Endodermal cell (in vitro differentiated cells): ENCODE data around the gene RAB14. TPM values are rescaled to one million over a fixed set of nuclear protein-coding genes. Genes with fewer than 3 reads are reported as not detected.

Source experiments
- DNase-seq: peaks from one replicate; pipeline ENCODE4 v3.0.0-alpha.2; 2017
- H3K27ac ChIP-seq: 2 replicates; pipeline ENCODE4 v1.5.1; 2013; ENCODE audit warnings: mild to moderate bottlenecking, low read depth, low read length, moderate library complexity
- H3K27me3 ChIP-seq: 2 replicates; pipeline ENCODE4 v1.6.1; 2013; ENCODE audit warnings: mild to moderate bottlenecking, low read length, moderate library complexity; ENCODE audit not compliant: insufficient read depth, control insufficient read depth, poor library complexity, severe bottlenecking
- H3K36me3 ChIP-seq: 2 replicates; pipeline ENCODE4 v1.7.0; 2013; ENCODE audit warnings: mild to moderate bottlenecking, low read length, moderate library complexity; ENCODE audit not compliant: control insufficient read depth, insufficient read depth
- H3K4me1 ChIP-seq: one replicate; pipeline ENCODE4 v1.7.0; 2013; ENCODE audit warnings: low read length; ENCODE audit not compliant: control insufficient read depth, insufficient read depth
- H3K4me3 ChIP-seq: 2 replicates; pipeline ENCODE4 v1.5.1; 2013; ENCODE audit warnings: mild to moderate bottlenecking, low read length, moderate library complexity
- H3K9ac ChIP-seq: 2 replicates; pipeline ENCODE4 v1.6.1; 2013; ENCODE audit warnings: mild to moderate bottlenecking, low read length, moderate library complexity; ENCODE audit not compliant: poor library complexity, severe bottlenecking; ENCODE audit errors: extremely low read depth
- H3K9me3 ChIP-seq: 2 replicates; pipeline ENCODE4 v1.6.1; 2013; ENCODE audit warnings: mild to moderate bottlenecking, low read length, moderate library complexity; ENCODE audit not compliant: control insufficient read depth
- H3K27ac Mint-ChIP-seq: 2 replicates; pipeline ENCODE4 v1.8.0; 2020; ENCODE audit warnings: mixed read lengths
- H3K27me3 Mint-ChIP-seq: 2 replicates; pipeline ENCODE4 v1.8.0; 2021; ENCODE audit warnings: mild to moderate bottlenecking, mixed read lengths; ENCODE audit not compliant: insufficient read depth
- H3K36me3 Mint-ChIP-seq: 2 replicates; pipeline ENCODE4 v1.8.0; 2020; ENCODE audit warnings: low read depth, mixed read lengths
- H3K4me1 Mint-ChIP-seq: 2 replicates; pipeline ENCODE4 v1.8.0; 2020; ENCODE audit warnings: mixed read lengths
- H3K4me3 Mint-ChIP-seq: 2 replicates; pipeline ENCODE4 v1.8.0; 2020; ENCODE audit warnings: mild to moderate bottlenecking, moderate library complexity, mixed read lengths
- H3K9me3 Mint-ChIP-seq: 2 replicates; pipeline ENCODE4 v1.8.0; 2020; ENCODE audit warnings: mild to moderate bottlenecking, mixed read lengths
- WGBS, 2 experiments: methylation state at CpG; one replicate each; pipeline versions ENCODE4 v1.1.5 to v1.1.7; 2013; ENCODE audit warnings: missing lambda C conversion rate in 2 of 2, mixed read lengths in 1 of 2; ENCODE audit not compliant: insufficient coverage in 1 of 2, insufficient read length in 1 of 2; 5-methylcytosine and 5-hydroxymethylcytosine counted together
- total RNA-seq, 2 donors: library from RNA; stranded (reverse); fragmentation: NEBNext Ultra II Directional in 1 of 2; extraction: Animal tissue kit (Norgen Biotek cat#: 25700) in 1 of 2; gene quantifications; 2 replicates in 1 of 2; 3 replicates in 1 of 2; pipeline ENCODE4 v1.2.1, GENCODE V29; 2021
- TF ChIP-seq, protein P1 (sequence below): fragments of 200-600 bp; sonication (generic); conservative IDR thresholded peaks from 2 replicates; pipeline ENCODE4 v1.5.0; 2021; ENCODE audit warnings: antibody characterized with exemption, mild to moderate bottlenecking

The RAB14 gene
- total RNA-seq, 2 donors from 2014 or later = 35.9 to 40.7 TPM

- H3K9me3 ChIP-seq = no peaks in the 10 kb centered on the region
- H3K9me3 Mint-ChIP-seq = no peaks in the 10 kb centered on the region
- TF ChIP-seq, protein P1, sequence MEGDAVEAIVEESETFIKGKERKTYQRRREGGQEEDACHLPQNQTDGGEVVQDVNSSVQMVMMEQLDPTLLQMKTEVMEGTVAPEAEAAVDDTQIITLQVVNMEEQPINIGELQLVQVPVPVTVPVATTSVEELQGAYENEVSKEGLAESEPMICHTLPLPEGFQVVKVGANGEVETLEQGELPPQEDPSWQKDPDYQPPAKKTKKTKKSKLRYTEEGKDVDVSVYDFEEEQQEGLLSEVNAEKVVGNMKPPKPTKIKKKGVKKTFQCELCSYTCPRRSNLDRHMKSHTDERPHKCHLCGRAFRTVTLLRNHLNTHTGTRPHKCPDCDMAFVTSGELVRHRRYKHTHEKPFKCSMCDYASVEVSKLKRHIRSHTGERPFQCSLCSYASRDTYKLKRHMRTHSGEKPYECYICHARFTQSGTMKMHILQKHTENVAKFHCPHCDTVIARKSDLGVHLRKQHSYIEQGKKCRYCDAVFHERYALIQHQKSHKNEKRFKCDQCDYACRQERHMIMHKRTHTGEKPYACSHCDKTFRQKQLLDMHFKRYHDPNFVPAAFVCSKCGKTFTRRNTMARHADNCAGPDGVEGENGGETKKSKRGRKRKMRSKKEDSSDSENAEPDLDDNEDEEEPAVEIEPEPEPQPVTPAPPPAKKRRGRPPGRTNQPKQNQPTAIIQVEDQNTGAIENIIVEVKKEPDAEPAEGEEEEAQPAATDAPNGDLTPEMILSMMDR = no peak
- peaks cover 81% of the 10 kb centered on the region for H3K36me3 ChIP-seq
- no peaks in the 10 kb centered on the region for H3K4me1 ChIP-seq
- WGBS, 2 experiments = 94 to 95% methylated on average over 2 of the region's 2 CpGs
- H3K9ac ChIP-seq = no peak overlapping the region
- no peak overlapping the region for H3K27ac Mint-ChIP-seq
- no peak overlapping the region for H3K4me3 Mint-ChIP-seq
- H3K36me3 Mint-ChIP-seq = peaks cover 59% of the 10 kb centered on the region
- peaks cover 4% of the 10 kb centered on the region for H3K4me1 Mint-ChIP-seq
- no peak overlapping the region for H3K27ac ChIP-seq
- no peaks in the 10 kb centered on the region for H3K27me3 Mint-ChIP-seq
- no peak for DNase-seq
- H3K4me3 ChIP-seq = no peak overlapping the region
- no peaks in the 10 kb centered on the region for H3K27me3 ChIP-seq
Observed at GRCh38 chr9:121144482-121144881, 57.2 kb downstream of the RAB14 start.

DNA sequence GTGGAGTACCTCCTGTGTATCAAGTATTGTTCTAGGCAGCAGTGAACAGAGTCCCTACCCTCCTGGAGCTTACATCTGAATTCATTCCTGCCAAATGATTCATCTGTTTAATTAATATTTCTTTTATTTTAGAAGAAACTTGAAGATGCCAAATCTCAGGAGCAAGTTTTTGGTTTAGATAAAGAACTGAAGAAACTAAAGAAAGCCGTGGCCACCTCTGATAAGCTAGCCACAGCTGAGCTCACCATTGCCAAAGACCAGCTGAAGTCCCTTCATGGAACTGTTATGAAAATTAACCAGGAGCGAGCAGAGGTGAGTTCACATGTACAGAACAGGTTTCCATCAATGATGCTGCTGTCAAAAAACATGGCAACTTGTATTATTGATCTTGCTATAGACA lies 57.9 kb downstream of the RAB14 start:
- Histone ChIP-seq H3K36me3 (peaks cover 77% of the 10 kb centered on the region), H3K9me3 (no peaks in the 10 kb centered on the region), H3K4me3 (no peak overlapping the region), H3K27me3 (no peaks in the 10 kb centered on the region), H3K9ac (no peak overlapping the region), H3K27ac (no peak overlapping the region), H3K4me1 (no peaks in the 10 kb centered on the region)
- no peak for DNase-seq
- H3K36me3 Mint-ChIP-seq = peaks cover 54% of the 10 kb centered on the region
- no peaks in the 10 kb centered on the region for H3K9me3 Mint-ChIP-seq
- H3K4me1 Mint-ChIP-seq = peaks cover 8% of the 10 kb centered on the region
- WGBS, 2 experiments = 98 to 100% methylated on average over 2 of the region's 2 CpGs
- no peak overlapping the region for H3K27ac Mint-ChIP-seq
- no peak overlapping the region for H3K4me3 Mint-ChIP-seq
- no peaks in the 10 kb centered on the region for H3K27me3 Mint-ChIP-seq
- TF ChIP-seq, protein P1 = no peak

GRCh38 chr9:121141706-121142105 lies 60.0 kb downstream of the RAB14 start:
- Histone ChIP-seq H3K4me3 (no peak overlapping the region), H3K36me3 (peaks cover 61% of the 10 kb centered on the region), H3K27ac (no peak overlapping the region), H3K9ac (no peak overlapping the region), H3K9me3 (no peaks in the 10 kb centered on the region), H3K4me1 (no peaks in the 10 kb centered on the region), H3K27me3 (no peaks in the 10 kb centered on the region)
- TF ChIP-seq, protein P1 = no peak
- 86% methylated on average over 1 of the region's 1 CpG; no CpG with 5 or more reads in 1 of the 2 experiments for WGBS, 2 experiments
- Mint-ChIP-seq H3K4me3 (no peak overlapping the region), H3K4me1 (peaks cover 15% of the 10 kb centered on the region), H3K27ac (no peak overlapping the region), H3K27me3 (no peaks in the 10 kb centered on the region), H3K36me3 (peaks cover 38% of the 10 kb centered on the region), H3K9me3 (no peaks in the 10 kb centered on the region)
- no peak for DNase-seq
